Right lobe of liver (tissue), 6 donors: ENCODE data around the gene LRRC8D. TPM values are rescaled to one million over a fixed set of nuclear protein-coding genes. Genes with fewer than 3 reads are reported as not detected.

Experiments
- ATAC-seq, 4 donors: fragments of 200-7000 bp; cut with Tn5 transposase; one replicate each; pipeline ENCODE4 v1.9.1; 2020; ENCODE audit warnings: mild to moderate bottlenecking in 4 of 4, moderate library complexity in 4 of 4
- DNase-seq, 3 donors: peaks; one replicate each; pipeline ENCODE4 v3.0.0-alpha.2; 2020
- H3K27ac ChIP-seq, 3 donors: fragments of 200-600 bp; one replicate each; pipeline ENCODE4 v1.8.0; 2022
- H3K27me3 ChIP-seq, 2 donors: fragments of 200-600 bp; one replicate each; pipeline ENCODE4 v1.8.0; 2022
- H3K36me3 ChIP-seq, 4 donors: fragments of 200-600 bp; sonication (generic) in 1 of 4; one replicate each; pipeline versions ENCODE4 v1.5.1 to v1.8.0; 2017 to 2022; ENCODE audit warnings: control low read depth in 1 of 4
- H3K4me1 ChIP-seq, 4 donors: fragments of 200-600 bp; sonication (generic) in 1 of 4; one replicate each; pipeline versions ENCODE4 v1.5.1 to v1.8.0; 2017 to 2022; ENCODE audit warnings: control low read depth in 1 of 4
- H3K4me3 ChIP-seq, 3 donors: fragments of 200-600 bp; one replicate each; pipeline ENCODE4 v1.8.0; 2022
- H3K9me3 ChIP-seq, 4 donors: fragments of 200-600 bp; sonication (generic) in 1 of 4; one replicate each; pipeline versions ENCODE4 v1.5.1 to v1.8.0; 2017 to 2022; ENCODE audit warnings: control low read depth in 1 of 4
- CTCF ChIP-seq, 4 donors: fragments of 200-600 bp in 3 of 4; fragments of 450-650 bp in 1 of 4; IDR thresholded peaks; one replicate each; pipeline versions ENCODE4 v1.5.1 to v1.8.0; 2016 to 2022; ENCODE audit warnings: antibody characterized with exemption in 4 of 4, mild to moderate bottlenecking in 2 of 4
- POLR2A ChIP-seq: fragments of 450-650 bp; IDR thresholded peaks from one replicate; pipeline ENCODE4 v1.6.1; 2017; ENCODE audit warnings: antibody characterized with exemption, mild to moderate bottlenecking
- WGBS: methylation state at CpG from one replicate; pipeline ENCODE4 v1.1.6; 2018; ENCODE audit warnings: low coverage, low lambda C conversion rate; ENCODE audit not compliant: insufficient coverage; ENCODE audit errors: missing lambda C conversion rate; 5-methylcytosine and 5-hydroxymethylcytosine counted together
- intact Hi-C, 2 donors: fragments of 100-400 bp; cut with DNase I; formaldehyde crosslinking; loops; one replicate each; pipeline versions ENCODE4 v1.11.2 to v1.14.1; 2022
- total RNA-seq, 6 experiments: library from RNA; depleted of rRNA in 2 of 6; stranded (reverse); fragments of >200 nt in 2 of 6; fragmentation: NEBNext Ultra II Directional in 3 of 6; extraction: Animal tissue kit (Norgen Biotek cat#: 25700) in 3 of 6; gene quantifications; one replicate each; pipeline versions ENCODE4 v1.1.0 to v1.2.4, GENCODE V29; 2016 to 2023
- donor health status: DM: no; HTN: yes; CAD: no.
- donor health status: DM: no; HTN: no; CAD: no.
- donor health status: DM: no; HTN: no; CAD: no.
- donor health status: DM: no; HTN: yes; CAD: no.
- donor health status: DM: no; HTN: yes; CAD: no.

Gene LRRC8D
- total RNA-seq, 6 experiments from 2014 or later = 11.5 to 22.1 (median 19.3) TPM

- no peaks in the 10 kb centered on the region for H3K36me3 ChIP-seq
- no peak overlapping the region for H3K4me3 ChIP-seq
- intact Hi-C loops = no loop called here
- DNase-seq = no peak
- H3K27me3 ChIP-seq = no peaks in the 10 kb centered on the region
- H3K4me1 ChIP-seq = peaks cover 0 to 30% (median 18%) of the 10 kb centered on the region in 4 donors
- 95% methylated on average over 3 of the region's 5 CpGs for WGBS
- no peaks in the 10 kb centered on the region for H3K9me3 ChIP-seq
- no peak for ATAC-seq
- TF ChIP-seq CTCF (IDR thresholded peaks at IDR 0.05) (no peak), POLR2A (no peak)
- H3K27ac ChIP-seq = no peak overlapping the region
These were observed 84.7 kb downstream of the LRRC8D start for GRCh38 chr1:89905395-89906058.

GRCh38 chr1:89906088-89906487 lies 85.3 kb downstream of the LRRC8D start:
- Histone ChIP-seq H3K36me3 (no peaks in the 10 kb centered on the region), H3K9me3 (no peaks in the 10 kb centered on the region), H3K27ac (peak overlapping the region in 1 of 3 donors; percentile 52), H3K4me3 (no peak overlapping the region), H3K4me1 (peaks cover 0 to 30% (median 16%) of the 10 kb centered on the region in 4 donors), H3K27me3 (no peaks in the 10 kb centered on the region)
- TF ChIP-seq POLR2A (no peak), CTCF (IDR thresholded peaks at IDR 0.05) (no peak)
- intact Hi-C loops = no loop called here
- no peak for ATAC-seq
- no peak for DNase-seq
- 81% methylated on average over 4 of the region's 5 CpGs for WGBS

- ATAC-seq (no peak), DNase-seq (no peak)
- intact Hi-C loops = no loop called here
- no peaks in the 10 kb centered on the region for H3K27me3 ChIP-seq
- no peaks in the 10 kb centered on the region for H3K36me3 ChIP-seq
- no peak overlapping the region for H3K4me3 ChIP-seq
- TF ChIP-seq CTCF (IDR thresholded peaks at IDR 0.05) (no peak), POLR2A (no peak)
- H3K27ac ChIP-seq = peak overlapping the region in 1 of 3 donors; percentile 9
- 100% methylated on average over 2 of the region's 2 CpGs for WGBS
- peaks cover 0 to 18% (median 9%) of the 10 kb centered on the region in 4 donors for H3K4me1 ChIP-seq
- no peaks in the 10 kb centered on the region for H3K9me3 ChIP-seq
These were observed 86.9 kb downstream of the LRRC8D start for GRCh38 chr1:89907727-89908212.

- peaks cover 0 to 14% (median 7%) of the 10 kb centered on the region in 4 donors for H3K4me1 ChIP-seq
- H3K36me3 ChIP-seq = no peaks in the 10 kb centered on the region
- intact Hi-C loops = no loop called here
- H3K4me3 ChIP-seq = no peak overlapping the region
- WGBS = 94% methylated on average over 2 of the region's 2 CpGs
- no peak for TF ChIP-seq POLR2A
- no peak for TF ChIP-seq CTCF (IDR thresholded peaks at IDR 0.05)
- H3K9me3 ChIP-seq = no peaks in the 10 kb centered on the region
- ATAC-seq (no peak), DNase-seq (no peak)
- peak overlapping the region in 2 of 3 donors; percentile 6 to 9 for H3K27ac ChIP-seq
- H3K27me3 ChIP-seq = no peaks in the 10 kb centered on the region
These were observed 87.4 kb downstream of the LRRC8D start for GRCh38 chr1:89908273-89908671.
